GM18498 (cell line): ENCODE results near the gene MMP7.

Experiments
- ATAC-seq: cut with Tn5 transposase; IDR thresholded peaks from one replicate; pipeline ENCODE4 v1.9.1; 2021; ENCODE audit warnings: mild to moderate bottlenecking, moderate library complexity; ENCODE audit not compliant: unreplicated experiment

Gene MMP7

GRCh38 chr11:102530558-102530957 lies at the start of gene MMP7:
MMP7 (minus strand) TSS chr11:102530747; CDS start chr11:102530700, 47 bp downstream.
- no peak for ATAC-seq

GRCh38 chr11:102577723-102578122 lies 47.2 kb upstream of the MMP7 start:
- no peak for ATAC-seq

- peak; percentile 52 for ATAC-seq
Measured at GRCh38 chr11:102577182-102577581, 46.6 kb upstream of the MMP7 start.

GRCh38 chr11:102576350-102576749 lies 45.8 kb upstream of the MMP7 start:
- ATAC-seq = no peak

GRCh38 chr11:102575012-102575411 lies 44.5 kb upstream of the MMP7 start:
- ATAC-seq = no peak

GRCh38 chr11:102573851-102574250 lies 43.3 kb upstream of the MMP7 start:
- no peak for ATAC-seq

- no peak for ATAC-seq
Measured at GRCh38 chr11:102572554-102573220, 42.1 kb upstream of the MMP7 start.

GRCh38 chr11:102568851-102569250 lies 38.3 kb upstream of the MMP7 start:
- ATAC-seq = no peak

GRCh38 chr11:102566112-102566511 lies 35.6 kb upstream of the MMP7 start:
- ATAC-seq = no peak

GRCh38 chr11:102564110-102564509 lies 33.6 kb upstream of the MMP7 start:
- ATAC-seq = peak; percentile 70

GRCh38 chr11:102561636-102562035 lies 31.1 kb upstream of the MMP7 start:
- no peak for ATAC-seq

- ATAC-seq = peak; percentile 81
Measured at GRCh38 chr11:102560555-102561011, 30.0 kb upstream of the MMP7 start.

GRCh38 chr11:102559839-102560238 lies 29.3 kb upstream of the MMP7 start:
- ATAC-seq = peak; percentile 44

GRCh38 chr11:102555091-102555490 lies 24.5 kb upstream of the MMP7 start:
- no peak for ATAC-seq

GRCh38 chr11:102553835-102554282 lies 23.3 kb upstream of the MMP7 start:
- ATAC-seq = peak; percentile 76

GRCh38 chr11:102552447-102553194 lies 22.1 kb upstream of the MMP7 start:
- no peak for ATAC-seq

- no peak for ATAC-seq
Measured at GRCh38 chr11:102552020-102552419, 21.5 kb upstream of the MMP7 start.

GRCh38 chr11:102551169-102551781 lies 20.7 kb upstream of the MMP7 start:
- no peak for ATAC-seq

- peak; percentile 82 for ATAC-seq
Measured at GRCh38 chr11:102546923-102547471, 16.4 kb upstream of the MMP7 start.

- ATAC-seq = peak; percentile 60
Measured at GRCh38 chr11:102546427-102546826, 15.9 kb upstream of the MMP7 start.

GRCh38 chr11:102545701-102546100 lies 15.2 kb upstream of the MMP7 start:
- no peak for ATAC-seq
